ENCODE measurements around the gene EVA1A. TPM values are rescaled to one million over a fixed set of nuclear protein-coding genes. Genes with fewer than 3 reads are reported as not detected.

EVA1A gene
- total and polyA plus RNA-seq, 2 of the 8 experiments (the other 6 are each of a cell fraction or from before 2014, with no cell fraction given), result 2.4 to 4.3 TPM

GRCh38 chr2:75597949-75598348 is 37.2 kb upstream of the EVA1A start (continued):
- TF ChIP-seq CHD7 (IDR thresholded peaks at IDR 0.05; ENCODE audit: insufficient replicate concordance, low read length), result no peak
- TF ChIP-seq RAD21 (IDR thresholded peaks at IDR 0.05 in 1 of 2, conservative IDR thresholded peaks at IDR 0.05 in 1 of 2; ENCODE audit: low read depth in 2 of 2, low read length in 2 of 2), result 0 out of 4 replicates have a peak, but pooled peaks of 1 of the 2 experiments have one; percentile 15

Data from H1 (cell line).